GM10248 (cell line): Measurements from ENCODE around the gene TMTC3.
"Not testable (repeated sequence)": the region's sequence is repeated elsewhere in the genome, so short reads cannot be mapped to it uniquely, and the experiment has no call there.

Experiments
- CTCF ChIA-PET: fragments of 300-600 bp; sonication (Branson Sonifier 250); formaldehyde crosslinking; extraction: SDS; loops from one replicate; lab custom pipeline; 2021; ENCODE audit warnings: antibody characterized with exemption; lab: Yijun Ruan, JAX
- POLR2A ChIA-PET: fragments of 350-650 bp; sonication (Branson Sonifier 250); formaldehyde crosslinking; extraction: SDS; loops from one replicate; lab custom pipeline; 2020; ENCODE audit warnings: antibody characterized with exemption; lab: Yijun Ruan, JAX
- DNase-seq: peaks from one replicate; pipeline ENCODE4 v3.0.0; 2012; ENCODE audit errors: extremely low spot score
- CTCF ChIP-seq: IDR thresholded peaks from 2 replicates; pipeline ENCODE4 v1.5.1; 2012; ENCODE audit warnings: mild to moderate bottlenecking, low read depth; ENCODE audit errors: extremely low read depth, missing control alignments, control extremely low read depth

Gene TMTC3

GRCh38 chr12:88122666-88123065 lies 19.4 kb upstream of the TMTC3 start:
- POLR2A ChIA-PET, result no interaction called here
- CTCF ChIA-PET, result interaction anchor here (0.9 to 2.7 kb wide), 4 partner anchors 10 to 271 kb away, joined by 3 to 10 read pairs (median 5); no protein-coding TSS in a partner anchor
- DNase-seq, result no peak
- TF ChIP-seq CTCF, result no peak

GRCh38 chr12:88127099-88127498 lies 15.0 kb upstream of the TMTC3 start:
- POLR2A ChIA-PET, result no interaction called here
- CTCF ChIA-PET, result no interaction called here
- TF ChIP-seq CTCF, result no peak
- no peak for DNase-seq

- TF ChIP-seq CTCF, result no peak
- ChIA-PET CTCF (no interaction called here), POLR2A (no interaction called here)
- DNase-seq, result no peak
These were observed 14.3 kb upstream of the TMTC3 start for GRCh38 chr12:88127855-88128254.

DNA sequence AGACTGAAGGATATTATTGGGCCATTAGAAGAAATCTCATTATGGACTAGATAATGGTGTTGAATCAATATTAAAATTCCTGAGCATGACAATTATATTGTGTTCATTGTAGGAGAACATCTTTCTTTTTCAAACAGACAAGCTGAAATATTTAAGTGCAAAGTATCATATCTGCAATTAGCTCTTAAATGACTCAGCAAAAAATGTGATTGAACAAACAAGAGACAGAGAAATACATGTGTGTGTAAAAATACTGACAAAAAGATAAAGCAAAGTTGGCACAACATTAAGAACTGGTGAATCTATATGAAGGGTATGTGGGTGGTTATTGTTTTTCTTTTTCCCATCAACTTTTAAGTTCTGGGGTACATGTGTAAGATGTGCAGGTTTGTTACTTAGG lies 9.7 kb upstream of the TMTC3 start:
- CTCF ChIA-PET, result interaction anchor here (1.5 to 2.5 kb wide), 2 partner anchors 10 kb away, joined by 7 to 10 read pairs; partner anchors contain the start of genes CEP290 and TMTC3
- POLR2A ChIA-PET, result no interaction called here
- DNase-seq, result no peak
- TF ChIP-seq CTCF, result no peak

DNA sequence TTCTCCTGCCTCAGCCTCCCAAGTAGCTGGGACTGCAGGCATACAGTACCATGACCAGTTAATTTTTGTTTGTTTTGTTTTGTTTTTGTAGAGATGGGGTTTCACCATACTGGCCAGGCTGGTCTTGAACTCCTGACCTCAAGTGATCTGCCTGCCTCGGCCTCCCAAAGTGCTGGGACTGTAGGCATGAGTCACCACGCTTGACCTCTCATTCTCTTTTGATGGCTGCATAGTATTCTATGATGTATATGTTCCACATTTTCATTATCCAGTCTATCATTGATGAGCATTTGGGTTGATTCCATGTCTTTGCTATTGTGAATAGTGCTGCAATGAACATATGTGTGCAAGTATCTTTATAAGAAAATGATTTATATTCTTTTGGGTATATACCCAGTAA lies 8.9 kb upstream of the TMTC3 start:
- POLR2A ChIA-PET, DNase-seq: not testable (repeated sequence)
- CTCF ChIA-PET, result interaction anchor here (2.5 kb wide), 1 partner anchor 11 kb away, joined by 10 read pairs; no protein-coding TSS in a partner anchor

DNA sequence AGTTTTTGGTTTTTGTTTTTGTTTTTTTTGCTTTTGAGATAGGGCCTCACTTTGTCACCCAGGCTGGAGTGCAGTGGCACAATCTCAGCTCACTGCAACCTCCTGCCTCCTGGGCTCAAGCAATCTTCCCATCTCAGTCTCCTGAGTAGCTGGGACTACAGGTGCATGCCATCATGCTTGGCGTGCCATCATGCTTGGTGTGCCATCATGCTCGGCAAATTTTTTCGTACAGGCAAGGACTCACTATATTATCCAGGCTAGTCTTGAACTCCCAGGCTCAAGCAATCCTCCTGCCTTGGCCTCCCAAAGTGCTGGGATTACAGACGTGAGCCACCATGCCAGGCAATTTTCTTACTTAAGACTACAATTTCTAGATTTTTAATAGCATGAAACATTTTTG lies 2.4 kb upstream of the TMTC3 start:
- POLR2A ChIA-PET, DNase-seq, CTCF ChIA-PET: not testable (repeated sequence)

DNA sequence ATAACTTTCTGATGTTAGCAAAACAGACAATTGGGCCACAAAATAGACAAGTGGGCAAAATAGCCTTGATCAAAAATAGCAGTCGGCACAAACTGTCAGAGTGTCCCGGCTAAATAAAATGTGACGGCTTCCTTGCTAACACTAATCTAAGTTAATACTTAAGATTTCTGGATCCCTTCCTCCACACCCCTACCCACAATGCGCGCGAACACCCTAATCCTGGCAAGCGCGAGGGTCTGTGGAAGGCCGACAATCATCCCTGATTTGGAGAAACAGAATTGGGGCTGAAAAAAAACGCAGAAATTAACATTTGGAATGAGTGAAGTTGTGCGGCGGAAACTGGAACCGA lies 708 bp upstream of the TMTC3 start:
- POLR2A ChIA-PET, result no interaction called here
- TF ChIP-seq CTCF, result no peak
- DNase-seq, result no peak
- CTCF ChIA-PET, result interaction anchor here (1.0 to 2.5 kb wide), 2 partner anchors 9 to 13 kb away, joined by 7 to 9 read pairs; no protein-coding TSS in a partner anchor

DNA sequence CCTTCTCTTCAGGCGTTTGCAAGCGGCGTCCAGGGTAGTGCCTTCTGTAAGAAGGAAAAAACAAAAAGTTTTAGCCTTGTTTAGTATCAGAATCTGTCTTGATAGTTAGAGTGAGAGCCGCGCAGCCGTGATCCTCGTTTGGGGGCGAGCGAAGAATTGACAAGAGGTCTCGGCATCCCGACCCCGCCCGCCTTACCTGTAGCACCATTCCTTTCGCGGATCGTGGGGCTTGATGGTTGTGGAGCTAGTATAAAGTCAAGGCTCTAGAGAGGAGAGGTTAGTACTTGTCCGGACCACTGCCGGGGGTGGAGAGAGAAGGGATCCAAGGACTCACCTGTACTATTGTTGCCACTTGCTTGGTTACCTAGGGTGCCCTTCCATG lies 494 bp downstream of the TMTC3 start:
- TF ChIP-seq CTCF, result no peak
- CTCF ChIA-PET, result interaction anchor here (0.9 to 2.5 kb wide), 4 partner anchors 11 to 18 kb away, joined by 3 to 9 read pairs (median 5); no protein-coding TSS in a partner anchor
- POLR2A ChIA-PET, result no interaction called here
- no peak for DNase-seq
